Measurements from ENCODE around the gene DGKI. TPM values are rescaled to one million over a fixed set of nuclear protein-coding genes. Genes with fewer than 3 reads are reported as not detected.
A peak's percentile ranks its signal among the peaks of the same experiment; 100 is the strongest.

The DGKI gene
- total and polyA plus RNA-seq, 2 of the 4 experiments (the other 2 are of a cell fraction): 3.9 to 15.8 TPM

GRCh38 chr7:137771679-137772078 lies 75.1 kb downstream of the DGKI start:
- Histone ChIP-seq H2AK5ac (ENCODE audit: low read depth, low read length) (peak overlapping the region; percentile 31), H3K4me3 (ENCODE audit: insufficient read depth, low read depth, low read length) (no peak overlapping the region), H2BK120ac (ENCODE audit: low read depth, low read length) (peak overlapping the region; percentile 75), H4K20me1 (ENCODE audit: insufficient read depth, low read length) (no peaks in the 10 kb centered on the region), H3K18ac (ENCODE audit: low read depth, low read length) (no peak overlapping the region; the same call in 1 of the 2 replicates), H4K5ac (ENCODE audit: low read depth, low read length) (no peak overlapping the region), H3K4me1 (ENCODE audit: control insufficient read depth, insufficient read depth, low read length) (peaks cover 18% of the 10 kb centered on the region), H3K9ac (ENCODE audit: low read depth, low read length) (no peak overlapping the region), H3K27me3 (ENCODE audit: control insufficient read depth, insufficient read depth, low read length) (no peaks in the 10 kb centered on the region), H4K91ac (ENCODE audit: insufficient read depth, low read depth, low read length) (peak overlapping the region; percentile 30), H2AFZ (replicated peaks; ENCODE audit: low read length, poor library complexity) (peak overlapping the region; percentile 16), H3K4ac (ENCODE audit: low read depth, low read length) (peak overlapping the region; percentile 71), H3K79me1 (ENCODE audit: low read depth in 1 of 2, low read length in 2 of 2) (0 out of 4 replicates have a peak, but pooled peaks cover 0 to 3% of the 10 kb centered on the region in 2 experiments), H2AK9ac (replicated peaks; ENCODE audit: low read depth, low read length, poor library complexity) (no peak overlapping the region), H3K36me3 (ENCODE audit: control insufficient read depth, insufficient read depth, low read length) (no peaks in the 10 kb centered on the region), H3K56ac (ENCODE audit: extremely low read depth, insufficient read depth, low read length) (no peak overlapping the region; the same call in 1 of the 2 replicates), H2BK5ac (ENCODE audit: low read depth, low read length, poor library complexity, severe bottlenecking) (peak overlapping the region; percentile 89), H3K9me3 (ENCODE audit: control insufficient read depth, insufficient read depth, low read length) (no peaks in the 10 kb centered on the region), H2BK20ac (ENCODE audit: low read depth, low read length) (peak overlapping the region; percentile 83), H3K4me2 (ENCODE audit: low read depth, low read length) (peak overlapping the region; percentile 50; the same call in 1 of the 2 replicates), H4K8ac (ENCODE audit: low read depth in 2 of 2, low read length in 2 of 2) (peak overlapping the region; percentile 30 to 62; a peak in 3 of 4 replicates), H3K27ac (ENCODE audit: insufficient read depth, low read length) (0 out of 2 replicates have a peak overlapping the region, but pooled peaks have one; percentile 20), H2BK15ac (ENCODE audit: low read depth, low read length) (peak overlapping the region; percentile 86; the same call in 2 of the 3 replicates), H3K14ac (replicated peaks; ENCODE audit: low read depth, low read length) (peak overlapping the region; percentile 80), H3K23ac (ENCODE audit: low read depth, low read length) (peak overlapping the region; percentile 6), H3K9me1 (ENCODE audit: insufficient read depth, low read length) (peaks cover 6% of the 10 kb centered on the region; the same call in 1 of the 2 replicates)
- DNase-seq (peak; percentile 87), ATAC-seq (ENCODE audit: low read depth) (peak; percentile 22; the same call in 1 of the 2 replicates)
- ChIA-PET CTCF (no interaction called here), POLR2A (ENCODE audit: unreplicated experiment) (no interaction called here)
- dilution Hi-C loops (cut with HindIII; ENCODE audit: low sequenced_read_pairs, unreplicated experiment): no loop called here
- 14% methylated on average over 1 of the region's 7 CpGs; no CpG with 5 or more reads in 1 of the 2 experiments for WGBS, 2 experiments (ENCODE audit: extremely low coverage in 2 of 2, insufficient read length in 1 of 2)
- intact Hi-C loops (cut with micrococcal nuclease): no loop called here
- no TSS peak for BruUV-seq (replicated peaks)
- TF ChIP-seq NFE2L2 (IDR thresholded peaks at IDR 0.05; ENCODE audit: low read depth, low read length): 0 out of 2 replicates have a peak, but pooled peaks have one; percentile 2
- TF ChIP-seq USF2 (IDR thresholded peaks at IDR 0.05; ENCODE audit: low read depth, low read length): no peak
- in situ Hi-C loops (cut with MboI; ENCODE audit: low sequenced_read_pairs): no loop called here
